HG02973 (cell line): Measurements from ENCODE around the gene MALAT1.
A peak's percentile ranks its signal among the peaks of the same experiment; 100 is the strongest.

Experiments used
- ATAC-seq: cut with Tn5 transposase; IDR thresholded peaks from one replicate; pipeline ENCODE4 v1.9.1; 2021; ENCODE audit warnings: moderate library complexity; ENCODE audit not compliant: unreplicated experiment

The MALAT1 gene

DNA sequence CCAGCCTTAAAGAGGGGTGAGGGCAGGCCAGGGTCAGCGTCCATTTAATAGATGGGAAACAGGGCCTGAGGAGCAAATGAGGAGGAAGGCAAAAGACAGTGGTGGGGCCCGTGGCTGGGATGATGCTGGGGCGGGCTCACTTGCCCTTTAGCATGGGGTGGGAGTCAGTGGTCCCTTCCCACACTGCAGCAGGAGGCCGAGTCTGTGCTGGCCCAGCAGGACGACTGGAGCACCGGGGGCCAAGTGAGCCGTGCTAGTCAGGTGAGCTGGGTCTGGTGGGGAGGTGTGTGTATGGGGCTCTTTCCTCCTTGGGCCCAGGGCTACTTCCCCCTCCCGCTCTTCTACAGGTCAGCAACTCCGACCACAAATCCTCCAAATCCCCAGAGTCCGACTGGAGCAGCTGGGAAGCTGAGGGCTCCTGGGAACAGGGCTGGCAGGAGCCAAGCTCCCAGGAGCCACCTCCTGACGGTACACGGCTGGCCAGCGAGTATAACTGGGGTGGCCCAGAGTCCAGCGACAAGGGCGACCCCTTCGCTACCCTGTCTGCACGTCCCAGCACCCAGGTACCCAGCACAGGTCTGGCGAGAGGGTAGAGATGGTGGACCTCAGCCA lies 38.9 kb downstream of the MALAT1 start:
- ATAC-seq: no peak

DNA sequence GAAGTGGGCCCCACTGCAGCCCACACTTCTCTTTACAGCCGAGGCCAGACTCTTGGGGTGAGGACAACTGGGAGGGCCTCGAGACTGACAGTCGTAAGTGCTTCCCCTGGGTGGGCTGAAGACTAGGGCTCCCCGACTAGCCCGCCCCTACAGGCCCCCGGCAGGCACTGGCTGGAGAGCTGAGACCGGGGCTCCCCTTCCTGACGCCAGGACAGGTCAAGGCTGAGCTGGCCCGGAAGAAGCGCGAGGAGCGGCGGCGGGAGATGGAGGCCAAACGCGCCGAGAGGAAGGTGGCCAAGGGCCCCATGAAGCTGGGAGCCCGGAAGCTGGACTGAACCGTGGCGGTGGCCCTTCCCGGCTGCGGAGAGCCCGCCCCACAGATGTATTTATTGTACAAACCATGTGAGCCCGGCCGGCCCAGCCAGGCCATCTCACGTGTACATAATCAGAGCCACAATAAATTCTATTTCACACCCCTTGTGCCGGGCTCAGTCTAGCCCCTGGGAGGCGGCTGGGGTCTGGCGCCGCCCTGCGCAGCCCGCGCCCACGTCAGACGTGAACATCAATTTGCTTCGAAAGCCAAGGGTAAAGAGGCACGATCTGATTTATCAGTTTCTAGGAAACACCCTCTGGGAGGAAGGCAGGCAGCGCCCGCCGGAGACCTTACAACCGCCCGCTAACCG lies 39.5 kb downstream of the MALAT1 start:
- no peak for ATAC-seq

DNA sequence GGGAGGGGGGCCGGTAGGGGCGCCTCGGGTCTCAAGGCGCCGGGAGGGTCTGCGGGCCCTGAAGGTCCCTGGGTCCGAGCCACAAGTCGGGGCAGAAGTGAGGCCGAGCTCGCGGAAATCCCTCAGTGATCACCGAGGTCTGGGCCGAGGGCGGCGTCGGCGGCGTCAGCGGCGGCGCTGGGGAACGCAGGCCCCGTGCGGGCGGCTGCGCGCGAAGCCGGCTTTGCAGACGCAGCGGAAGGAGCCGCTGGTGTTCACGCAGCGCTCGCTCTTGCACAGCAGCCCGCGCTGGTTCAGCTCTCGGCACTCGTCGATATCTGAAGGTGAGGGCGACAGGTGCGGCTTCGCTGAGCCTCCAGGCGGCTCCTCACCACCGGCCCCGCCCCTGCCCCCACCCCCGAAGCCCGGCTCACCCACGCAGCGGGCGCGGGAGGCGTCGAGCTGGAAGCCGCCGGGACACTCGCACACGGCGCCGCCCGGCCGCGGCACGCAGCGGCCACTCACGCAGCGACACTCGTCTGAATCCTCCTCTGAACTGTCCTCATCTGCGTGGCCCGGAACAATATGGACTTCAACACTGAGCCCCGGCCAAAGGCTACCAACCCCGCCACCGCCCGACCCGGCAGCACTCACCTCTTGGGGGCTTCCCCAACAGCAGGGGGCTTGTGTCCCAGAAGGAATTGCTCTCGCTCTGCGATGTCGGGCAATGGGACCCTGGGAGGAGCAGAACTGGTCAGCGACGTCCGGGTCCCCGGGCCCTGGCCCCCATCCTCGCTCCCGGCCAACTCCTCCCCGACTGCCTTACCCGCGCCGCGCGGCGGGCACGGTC lies 40.3 kb downstream of the MALAT1 start:
- no peak for ATAC-seq

DNA sequence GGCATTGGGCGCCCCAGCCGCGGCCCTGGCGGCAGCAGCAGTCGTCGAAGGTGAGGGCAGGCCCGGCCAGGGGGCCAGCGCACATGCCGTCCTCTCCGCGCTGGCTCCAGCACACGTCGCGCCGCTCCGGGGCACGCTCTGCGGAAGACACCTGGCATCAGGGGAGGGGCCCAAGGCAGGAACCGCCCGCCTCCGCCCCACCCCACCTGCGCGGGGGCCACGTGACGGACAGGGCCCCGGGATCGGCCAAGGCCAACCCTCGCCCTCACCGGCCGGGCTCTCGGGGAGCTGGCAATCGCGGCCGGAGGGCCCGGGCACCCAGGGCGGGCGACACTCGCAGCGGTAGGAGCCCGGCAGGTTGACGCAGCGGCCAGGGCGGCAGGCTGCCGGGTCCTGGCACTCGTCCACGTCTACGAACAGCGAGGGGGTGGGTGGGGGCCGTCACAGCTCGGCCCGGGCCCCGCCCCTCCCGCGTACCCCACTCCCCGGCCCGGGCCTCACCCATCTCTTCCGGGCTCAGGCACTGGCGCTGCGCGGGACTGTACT lies 41.0 kb downstream of the MALAT1 start:
- ATAC-seq: peak; percentile 38

- peak; percentile 58 for ATAC-seq
Observed at GRCh38 chr11:65540290-65541092, 41.6 kb downstream of the MALAT1 start.

GRCh38 chr11:65541093-65541982 lies 42.5 kb downstream of the MALAT1 start:
- no peak for ATAC-seq

DNA sequence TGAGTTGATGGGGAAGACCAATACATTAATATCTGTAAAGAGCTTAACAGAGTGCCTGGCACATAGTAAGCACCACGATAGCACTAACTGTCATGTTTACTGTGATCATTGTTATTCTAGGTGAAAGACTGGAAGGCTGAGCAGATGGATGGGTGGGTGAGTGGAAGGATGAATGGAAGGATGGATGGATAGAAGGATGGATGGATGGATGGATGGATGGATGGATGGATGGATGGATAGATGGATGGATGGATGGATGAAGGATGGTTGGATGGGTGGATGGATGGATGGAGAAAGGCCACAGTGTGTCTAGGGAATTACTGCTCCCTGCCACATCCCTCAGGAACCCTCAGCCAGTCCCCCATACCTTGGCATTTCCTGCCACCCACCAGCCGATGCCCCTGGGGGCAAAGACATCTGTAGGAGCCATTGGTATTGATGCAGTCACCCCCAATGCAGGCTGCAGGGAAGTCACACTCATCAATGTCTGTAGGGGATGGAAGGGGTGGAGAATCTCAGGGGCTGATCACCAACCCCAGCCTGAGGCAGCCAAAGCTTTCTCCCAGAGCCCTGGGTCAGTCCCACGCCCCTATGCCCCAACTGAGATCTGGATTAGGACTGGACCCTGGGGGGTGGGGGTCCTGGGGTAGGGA lies 44.0 kb downstream of the MALAT1 start:
- no peak for ATAC-seq

- ATAC-seq: no peak
Observed at GRCh38 chr11:65545853-65546216, 47.0 kb downstream of the MALAT1 start.

- no peak for ATAC-seq
Observed at GRCh38 chr11:65546217-65546958, 47.5 kb downstream of the MALAT1 start.

DNA sequence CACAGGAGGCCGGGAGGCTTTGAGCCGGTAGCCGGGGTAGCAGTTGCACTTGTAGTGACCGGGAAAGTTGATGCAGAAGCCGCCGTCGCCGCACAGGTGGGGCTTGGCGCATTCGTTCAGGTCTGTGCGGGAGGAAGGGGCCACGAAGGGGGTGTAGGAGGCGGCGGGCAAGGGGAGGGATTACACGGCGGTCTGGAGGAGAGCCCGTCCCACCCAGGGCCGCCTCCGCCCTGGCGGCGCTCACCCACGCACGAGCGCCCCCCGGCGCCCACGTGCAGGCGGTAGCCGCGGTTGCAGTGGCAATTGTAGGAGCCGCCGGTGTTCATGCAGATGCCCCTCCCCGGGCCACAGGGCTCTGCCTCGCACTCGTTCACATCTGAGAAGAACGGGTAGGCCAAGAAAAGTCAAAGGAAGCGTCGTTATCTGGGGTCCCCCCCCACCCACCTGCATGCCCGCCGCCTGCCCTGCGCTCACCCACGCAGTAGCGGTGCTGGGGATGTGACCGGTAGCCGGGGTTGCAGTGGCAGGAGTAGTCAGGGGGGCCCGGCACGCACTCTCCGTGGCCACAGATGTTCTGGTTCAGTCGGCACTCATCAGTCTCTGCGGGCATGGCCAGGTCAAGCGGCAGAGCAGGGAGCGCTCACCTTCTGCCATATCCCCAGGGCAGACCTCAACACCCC lies 48.7 kb downstream of the MALAT1 start:
- no peak for ATAC-seq

GRCh38 chr11:65548395-65548794 lies 49.5 kb downstream of the MALAT1 start:
- no peak for ATAC-seq

DNA sequence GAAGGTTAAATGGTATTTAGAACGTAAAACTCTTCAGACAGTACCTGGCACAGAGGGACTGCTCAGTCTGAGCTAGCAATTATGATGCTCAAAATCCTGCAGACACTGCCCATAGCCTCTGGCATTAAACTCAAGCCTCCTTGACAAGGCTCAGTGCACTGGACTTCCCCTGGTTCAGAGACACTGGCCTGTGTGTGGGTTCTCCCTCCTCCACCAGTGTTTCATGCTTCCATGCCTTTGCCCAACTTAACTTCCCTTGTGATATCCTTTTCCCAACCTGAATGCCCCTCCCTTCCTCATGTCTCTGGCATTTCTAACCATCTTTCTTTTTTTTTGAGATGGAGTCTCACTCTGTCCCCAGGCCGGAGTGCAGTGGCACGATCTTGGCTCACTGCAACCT lies 50.3 kb downstream of the MALAT1 start:
- no peak for ATAC-seq

DNA sequence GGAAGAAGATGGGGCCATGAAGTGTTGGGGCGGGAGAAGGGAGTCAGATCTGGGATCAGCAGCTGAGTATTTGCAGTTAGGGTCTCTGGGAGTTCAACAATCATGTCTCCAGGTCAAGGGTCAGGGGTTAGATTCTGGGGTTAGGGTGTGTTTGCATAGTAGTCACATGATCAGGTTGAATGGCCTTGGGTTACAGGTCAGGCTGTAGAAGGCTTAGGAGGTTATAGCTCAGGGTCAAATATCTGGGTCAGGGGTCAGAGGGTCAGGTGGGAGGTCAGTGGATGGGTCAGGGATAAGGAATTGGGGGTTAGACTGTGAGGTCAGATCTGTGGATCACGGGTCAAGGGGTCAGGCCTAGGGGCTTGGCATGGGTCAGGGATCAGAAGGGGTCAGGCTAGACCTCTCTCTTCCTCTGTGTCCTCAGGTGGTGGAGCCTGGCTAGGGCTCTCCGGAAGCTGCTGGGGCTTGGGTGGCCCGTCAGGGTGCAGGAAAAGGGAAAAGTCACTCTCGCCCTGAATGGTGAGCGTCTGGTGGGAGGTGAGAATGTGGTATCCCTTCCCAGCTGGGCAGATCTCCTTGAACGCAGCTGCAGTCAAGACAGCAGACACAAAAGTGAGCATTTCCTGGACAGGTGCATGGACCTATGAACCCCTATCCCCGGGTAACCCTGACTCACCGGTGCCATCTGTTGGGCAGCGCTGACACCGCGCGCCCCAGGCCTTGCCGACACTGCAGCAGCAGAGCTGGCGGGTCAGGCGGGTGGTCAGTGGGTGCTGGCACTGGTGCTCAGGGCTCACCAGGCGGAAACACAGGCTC lies 52.9 kb downstream of the MALAT1 start:
- no peak for ATAC-seq

DNA sequence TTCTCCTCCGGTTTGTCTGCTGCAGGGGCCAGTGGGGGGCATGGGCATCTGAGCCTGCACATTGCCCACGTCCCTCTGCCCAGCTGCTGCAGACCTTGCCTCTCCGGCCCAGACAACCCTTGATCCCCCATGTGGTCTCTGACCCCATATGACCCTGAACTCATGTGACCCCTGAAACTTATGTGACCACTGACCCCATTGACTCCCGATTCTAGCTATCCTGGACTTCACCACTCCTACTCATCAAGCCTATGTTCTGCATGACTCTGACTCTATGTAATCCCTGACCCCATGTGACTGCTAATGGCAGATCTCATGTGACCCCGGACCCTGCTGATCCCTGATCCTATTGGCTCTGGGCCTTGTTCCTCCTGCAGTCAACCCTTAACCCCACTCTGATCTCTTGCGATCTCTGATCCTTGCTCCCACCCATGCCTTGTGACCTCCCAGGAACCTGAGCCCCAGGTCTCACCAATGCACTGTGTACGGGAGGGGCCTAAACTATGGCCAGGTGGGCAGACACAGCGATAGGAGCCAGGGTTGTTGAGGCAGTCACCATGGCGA lies 53.6 kb downstream of the MALAT1 start:
- no peak for ATAC-seq

DNA sequence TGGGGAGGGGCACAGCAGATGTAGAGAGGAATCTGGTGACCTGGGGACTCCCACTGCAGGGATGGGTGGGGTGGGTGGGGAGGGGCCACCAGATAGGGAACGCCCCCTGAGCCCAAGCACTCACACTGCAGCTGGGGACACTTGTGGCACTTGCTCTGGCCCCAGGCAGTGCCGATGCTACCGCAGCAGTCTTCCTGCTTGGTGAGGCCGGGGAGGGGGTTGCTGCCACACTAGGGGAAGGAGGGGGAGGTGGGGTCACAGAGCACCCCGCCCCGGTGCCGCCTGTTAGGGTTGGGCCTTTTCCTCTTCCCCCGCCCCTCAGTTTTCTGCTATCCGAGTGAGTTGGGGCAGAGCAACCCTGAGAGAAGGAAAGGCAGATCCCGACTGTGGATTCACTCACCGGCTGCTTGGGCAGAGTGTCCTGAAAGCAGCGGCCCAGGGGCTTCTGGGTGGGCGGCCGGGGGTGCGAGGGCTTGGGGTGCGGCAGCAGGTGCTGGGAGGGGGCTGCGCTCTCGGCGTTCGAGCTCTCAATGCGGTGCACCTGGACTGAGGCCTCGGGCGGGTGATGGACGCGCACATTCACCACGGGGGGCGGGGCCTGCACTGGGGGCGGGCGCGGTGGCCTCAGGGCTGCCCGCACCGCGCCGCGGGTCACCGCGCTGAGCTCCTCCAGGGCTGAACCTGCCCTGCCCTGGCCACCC lies 54.6 kb downstream of the MALAT1 start:
- ATAC-seq: no peak

DNA sequence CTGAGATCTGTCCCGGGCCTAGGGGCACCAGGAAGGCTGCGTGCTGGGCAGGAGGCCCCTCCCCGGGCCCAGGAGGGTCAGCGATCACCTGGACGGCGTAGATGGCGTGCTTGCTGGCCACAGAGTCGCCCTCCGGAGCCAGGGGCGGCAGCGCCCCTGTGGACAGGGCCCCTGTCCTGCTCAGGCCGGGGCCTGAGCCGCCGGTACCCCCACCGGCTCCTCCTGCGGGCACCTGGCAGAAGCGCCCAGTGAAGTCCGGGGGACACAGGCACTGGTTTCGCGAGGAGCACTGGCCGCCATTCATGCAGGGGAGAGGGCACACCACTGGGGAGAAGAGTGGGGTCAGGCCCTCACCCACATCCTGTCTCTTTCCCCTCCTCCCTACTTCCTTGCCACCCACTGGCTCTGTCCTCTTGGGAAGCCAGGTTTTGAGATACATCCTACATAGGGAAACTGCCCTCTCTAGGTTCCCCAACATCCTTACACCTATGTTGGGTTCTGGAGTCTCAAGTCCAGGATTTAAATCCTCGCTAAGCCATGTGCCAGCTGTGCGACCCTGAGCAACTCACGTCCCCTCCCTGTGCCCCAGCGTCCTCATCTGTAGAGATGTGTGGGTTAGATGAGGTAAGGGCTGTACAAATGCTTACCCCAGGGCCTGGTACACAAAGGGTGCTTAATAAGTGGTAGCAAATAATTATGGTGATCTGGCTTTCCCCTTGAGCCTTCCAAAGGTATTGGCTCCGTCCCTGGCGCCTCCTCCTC lies 55.4 kb downstream of the MALAT1 start:
- no peak for ATAC-seq
